Measurements from ENCODE around the gene HABP4. TPM values are rescaled to one million over a fixed set of nuclear protein-coding genes. Genes with fewer than 3 reads are reported as not detected.

The HABP4 gene
- polyA plus RNA-seq, 1 donor: 11.3 TPM

GRCh38 chr9:96478829-96479371, 28.9 kb downstream of the HABP4 start:
- no peak for DNase-seq

GRCh38 chr9:96480736-96481135, 30.8 kb downstream of the HABP4 start:
- DNase-seq: no peak

DNA sequence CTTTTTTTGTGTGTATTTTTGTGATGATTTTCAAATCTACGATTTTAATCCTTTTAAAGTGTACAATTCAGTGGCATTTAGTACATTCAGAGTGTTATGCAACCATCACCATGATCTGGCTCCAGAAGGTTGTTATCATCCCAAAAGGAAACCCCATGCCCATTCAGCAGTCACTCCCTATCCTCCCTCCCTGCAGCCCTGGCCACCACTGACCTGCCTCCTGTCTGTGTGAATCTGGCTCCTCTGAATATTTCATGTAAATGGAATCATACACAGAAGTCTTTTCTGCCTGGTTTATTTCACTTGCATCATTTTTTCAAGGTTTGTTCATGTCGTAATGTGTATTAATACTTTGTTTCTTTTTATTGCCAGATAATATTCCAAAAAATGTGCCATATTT, 32.5 kb downstream of the HABP4 start:
- DNase-seq: no peak

- no peak for DNase-seq
These were observed 33.2 kb downstream of the HABP4 start for GRCh38 chr9:96483197-96483596.

DNA sequence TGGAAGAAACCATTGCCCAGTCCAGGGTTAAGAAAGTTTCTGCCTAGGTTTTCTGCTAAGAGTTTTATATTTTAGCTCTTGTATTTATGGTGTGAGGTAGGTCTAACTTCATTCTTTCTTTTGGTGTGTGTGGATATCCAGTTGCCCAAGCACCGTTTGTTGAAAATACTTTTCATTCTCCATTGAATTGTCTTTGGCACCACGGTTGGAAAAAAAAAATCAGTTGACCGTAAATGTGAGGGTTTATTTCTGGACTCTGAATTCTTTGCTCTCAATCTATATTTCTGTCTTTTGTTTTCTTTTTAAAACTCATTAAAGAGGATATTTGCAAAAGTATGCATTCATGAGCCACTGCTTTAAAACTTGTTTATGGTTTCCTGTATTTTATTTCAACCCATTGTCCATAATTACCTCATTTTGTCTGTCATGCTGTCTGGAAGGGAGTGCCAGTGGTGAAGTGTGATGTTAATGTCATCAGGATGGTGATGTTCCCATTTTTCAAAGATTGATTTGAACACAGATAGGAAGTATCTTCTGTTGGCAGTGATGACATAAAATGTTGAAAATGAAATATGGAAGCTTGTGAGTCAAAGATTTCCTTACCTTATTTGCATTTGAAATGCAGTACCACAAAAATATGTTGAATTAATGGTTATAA, 33.9 kb downstream of the HABP4 start:
- DNase-seq: no peak

GRCh38 chr9:96484521-96484931, 34.6 kb downstream of the HABP4 start:
- DNase-seq: no peak

- no peak for DNase-seq
These were observed 35.3 kb downstream of the HABP4 start for GRCh38 chr9:96485280-96485679.

DNA sequence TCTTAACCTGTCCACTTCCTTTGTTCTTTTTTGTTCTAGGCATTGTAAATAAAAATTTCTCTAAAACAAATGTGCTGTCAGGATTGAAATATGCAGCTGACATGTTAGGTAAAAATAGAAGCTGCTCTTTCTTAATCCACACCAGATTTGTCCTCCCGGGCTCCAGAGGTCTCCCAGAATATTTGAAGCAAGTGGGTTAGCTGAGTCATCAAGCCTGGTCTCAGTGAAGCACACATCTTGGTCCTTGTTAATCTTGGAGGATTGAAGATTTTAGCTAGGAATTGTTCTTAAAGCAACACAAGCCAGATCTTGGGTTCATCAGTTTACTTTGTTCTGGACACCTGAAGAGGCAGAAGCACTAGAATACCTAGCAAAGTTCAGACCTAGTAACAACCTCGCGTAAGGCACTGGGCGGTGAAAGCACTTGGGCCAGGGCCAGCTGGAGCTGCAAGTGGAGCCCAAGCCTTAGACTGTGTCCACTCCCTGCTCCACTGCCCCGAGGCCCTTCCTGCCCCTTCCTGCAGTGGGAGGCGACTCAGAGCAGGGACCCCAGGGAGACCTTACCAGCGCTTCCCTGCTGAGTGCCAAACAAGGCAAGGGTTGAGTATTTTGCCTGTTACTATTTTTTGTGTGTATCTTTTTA, 36.5 kb downstream of the HABP4 start:
- DNase-seq: no peak

GRCh38 chr9:96487029-96487396, 37.0 kb downstream of the HABP4 start:
- DNase-seq: no peak

DNA sequence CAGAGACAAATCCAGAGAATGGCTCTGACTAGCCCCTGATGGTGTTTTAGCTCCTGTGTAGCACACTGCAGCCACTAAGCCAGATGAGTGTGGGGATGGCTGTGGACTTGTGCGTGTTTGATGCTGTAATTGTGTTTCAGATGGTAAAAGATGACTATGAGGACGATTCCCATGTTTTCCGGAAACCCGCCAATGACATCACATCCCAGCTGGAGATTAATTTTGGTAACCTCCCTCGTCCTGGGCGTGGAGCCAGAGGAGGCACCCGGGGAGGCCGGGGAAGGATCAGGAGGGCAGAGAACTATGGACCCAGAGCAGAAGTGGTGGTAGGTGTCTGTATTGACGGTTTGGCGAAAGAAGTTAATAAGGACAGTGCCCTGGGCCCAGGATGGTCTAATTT, 38.0 kb downstream of the HABP4 start:
- DNase-seq: no peak

DNA sequence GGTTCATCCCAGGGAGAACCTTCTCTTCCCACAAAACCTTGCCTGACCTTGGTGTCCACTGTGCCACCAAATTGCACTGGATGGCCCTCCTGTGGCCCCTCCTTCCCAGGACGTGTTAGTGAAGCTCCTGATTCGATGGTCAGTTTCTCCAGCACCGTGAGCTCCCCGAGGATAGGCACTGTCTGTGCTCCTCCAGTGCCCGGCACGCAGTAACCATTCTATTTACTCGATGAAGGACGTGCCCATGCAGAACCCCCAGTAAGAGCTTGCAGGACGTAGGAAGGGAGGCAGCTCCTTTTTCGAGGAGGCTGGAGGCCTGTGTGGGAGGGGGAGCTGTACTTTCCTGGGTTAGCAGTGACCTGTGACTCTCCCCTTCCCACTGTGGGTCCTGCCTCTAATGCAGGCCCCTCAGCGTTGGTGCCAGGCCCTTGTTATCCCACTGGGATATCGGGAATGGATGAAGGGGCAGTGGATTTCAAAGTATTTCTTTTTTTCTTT, 39.6 kb downstream of the HABP4 start:
- DNase-seq: no peak

- DNase-seq: no peak
These were observed 40.6 kb downstream of the HABP4 start for GRCh38 chr9:96490534-96491078.

DNA sequence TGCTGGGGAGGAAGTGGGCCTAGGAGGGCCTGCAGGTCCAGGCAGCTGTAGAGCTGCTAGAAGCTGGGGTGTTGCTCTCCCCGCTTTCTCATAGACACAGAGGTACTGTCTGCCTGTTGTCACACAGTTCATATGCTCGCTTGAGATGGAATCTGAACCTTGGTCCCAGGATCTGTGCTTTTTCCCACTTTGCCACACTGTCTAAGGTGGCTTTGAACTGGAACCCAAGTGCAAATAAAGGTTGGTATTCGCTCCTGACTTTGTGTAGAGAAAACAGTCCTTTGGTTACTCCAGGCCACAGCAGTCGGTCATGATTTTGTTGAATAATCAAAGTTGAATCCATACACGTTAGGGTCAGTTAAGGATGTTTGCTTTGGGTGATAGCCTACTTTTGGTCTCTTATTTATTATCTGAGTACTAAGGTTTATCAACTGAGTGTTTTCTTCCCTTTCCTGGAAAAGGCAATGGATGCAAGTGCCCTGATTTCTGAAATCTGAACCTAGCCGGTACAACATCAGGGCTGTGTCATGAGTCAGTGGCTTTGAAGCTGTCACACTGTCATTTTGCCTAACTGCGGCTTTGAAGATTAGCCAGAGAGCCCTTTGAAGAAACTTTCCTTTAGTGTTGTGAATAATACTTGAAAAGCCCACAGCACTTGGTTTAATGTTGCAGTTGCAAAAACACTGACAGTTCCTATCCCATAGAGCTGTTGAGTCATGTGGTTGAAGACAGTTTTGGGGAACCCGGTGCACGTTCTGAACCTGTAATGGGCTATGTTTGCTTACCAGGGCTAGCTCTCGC, 41.3 kb downstream of the HABP4 start:
- no peak for DNase-seq

DNA sequence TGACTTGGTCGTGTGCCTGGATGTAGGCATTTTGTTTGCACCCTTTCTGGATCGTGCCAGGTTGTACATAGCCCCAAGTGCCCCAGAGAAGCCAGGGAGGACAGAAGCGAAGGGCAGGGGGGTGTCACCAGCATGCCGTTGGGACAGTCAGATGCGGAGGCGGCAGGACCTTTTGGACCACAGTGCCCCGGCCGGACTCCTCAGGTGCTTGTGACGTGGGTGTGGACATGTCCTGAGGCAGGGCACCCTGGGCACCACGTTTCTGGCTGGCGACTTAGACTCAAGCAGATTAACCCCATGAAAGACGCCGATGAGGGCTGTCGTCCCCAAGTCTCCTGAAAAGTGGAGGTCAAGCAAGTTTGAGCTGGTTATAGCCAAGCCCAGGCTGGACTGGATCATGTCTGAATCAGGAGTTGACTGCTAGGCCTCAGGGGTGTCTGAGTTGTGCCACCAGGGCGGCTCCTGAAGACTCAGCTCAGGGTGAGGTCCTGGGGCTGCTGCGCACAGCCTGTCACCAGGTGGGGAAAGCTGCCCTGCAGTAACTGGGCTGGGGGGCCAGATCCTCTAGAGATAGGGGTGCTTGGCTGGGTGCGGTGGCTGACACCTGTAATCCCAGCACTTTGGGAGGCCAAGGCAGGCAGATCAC, 42.0 kb downstream of the HABP4 start:
- no peak for DNase-seq

DNA sequence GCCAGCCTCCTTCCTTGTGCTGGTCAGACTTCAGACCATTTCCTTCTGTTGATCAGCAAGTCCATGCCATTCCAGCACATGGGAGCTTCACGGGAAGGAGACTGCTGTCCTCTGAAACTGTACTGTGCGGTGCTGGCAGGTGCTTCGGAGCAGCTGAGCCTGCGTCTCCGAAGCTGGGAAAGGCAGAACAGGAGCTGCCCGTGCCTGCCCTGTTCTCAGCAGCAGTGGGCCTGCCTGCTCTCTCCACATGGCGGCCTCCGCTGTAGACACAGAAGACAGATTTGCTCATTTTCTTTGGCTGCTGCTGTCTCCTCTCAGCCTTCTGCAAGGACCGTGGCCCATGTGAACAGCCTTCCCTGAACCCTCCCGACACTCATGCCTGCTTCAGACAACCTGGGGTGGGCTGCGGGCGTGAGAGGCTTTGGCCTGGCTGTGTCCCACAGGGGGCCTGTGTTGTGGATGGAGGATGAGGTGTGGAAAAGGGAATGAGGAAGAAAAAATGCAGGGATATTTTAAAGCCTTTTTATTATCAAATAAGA, 43.1 kb downstream of the HABP4 start:
- no peak for DNase-seq

- no peak for DNase-seq
These were observed 43.8 kb downstream of the HABP4 start for GRCh38 chr9:96493757-96494156.

DNA sequence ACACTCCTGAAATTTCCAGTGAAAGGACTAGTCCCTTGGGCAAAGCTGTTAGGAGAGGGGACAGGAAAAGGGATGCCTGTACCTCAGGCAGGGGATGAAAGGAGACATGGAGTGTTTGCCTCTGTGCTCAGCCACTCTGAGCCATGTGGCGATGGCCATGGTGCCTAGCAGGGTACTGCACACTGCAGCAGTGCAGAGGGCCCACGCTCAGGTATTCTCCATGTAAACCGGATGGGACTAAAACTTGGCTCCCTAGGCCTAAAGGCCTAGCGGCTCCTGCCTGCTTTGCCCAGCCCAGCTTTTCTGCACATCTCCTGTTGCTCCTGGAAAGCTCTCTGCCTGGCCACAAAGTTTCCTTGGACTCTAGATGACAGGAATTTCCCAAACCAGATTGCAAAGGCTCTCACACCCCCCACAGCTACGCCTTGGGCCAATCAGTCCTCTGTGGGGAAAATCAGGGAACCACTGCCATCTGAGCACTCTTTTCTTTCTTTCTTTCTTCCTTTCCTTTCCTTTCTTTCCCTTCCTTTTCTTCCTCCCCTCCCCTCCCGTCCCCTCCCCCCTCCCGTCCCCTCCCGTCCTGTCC, 44.3 kb downstream of the HABP4 start:
- no peak for DNase-seq

DNA sequence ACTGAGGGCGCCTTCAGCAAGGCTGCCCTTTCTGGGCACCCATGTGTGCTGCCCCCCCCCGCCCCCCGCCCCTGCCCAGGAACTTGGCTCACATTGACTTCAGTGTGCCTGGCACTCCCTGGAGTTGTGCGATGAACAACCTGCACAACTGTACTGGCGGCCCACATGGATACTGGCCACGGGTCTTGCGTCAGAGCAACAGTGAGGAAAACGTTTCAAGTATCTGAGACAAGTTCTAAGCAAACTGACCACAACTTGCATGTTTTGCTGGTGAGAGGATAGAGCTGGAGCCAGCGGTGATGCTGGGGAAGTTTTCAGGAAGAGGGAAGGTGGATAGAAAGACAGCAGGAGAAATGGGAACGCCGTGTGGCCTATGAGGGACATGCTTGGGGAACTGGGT, 45.4 kb downstream of the HABP4 start:
- DNase-seq: no peak

DNA sequence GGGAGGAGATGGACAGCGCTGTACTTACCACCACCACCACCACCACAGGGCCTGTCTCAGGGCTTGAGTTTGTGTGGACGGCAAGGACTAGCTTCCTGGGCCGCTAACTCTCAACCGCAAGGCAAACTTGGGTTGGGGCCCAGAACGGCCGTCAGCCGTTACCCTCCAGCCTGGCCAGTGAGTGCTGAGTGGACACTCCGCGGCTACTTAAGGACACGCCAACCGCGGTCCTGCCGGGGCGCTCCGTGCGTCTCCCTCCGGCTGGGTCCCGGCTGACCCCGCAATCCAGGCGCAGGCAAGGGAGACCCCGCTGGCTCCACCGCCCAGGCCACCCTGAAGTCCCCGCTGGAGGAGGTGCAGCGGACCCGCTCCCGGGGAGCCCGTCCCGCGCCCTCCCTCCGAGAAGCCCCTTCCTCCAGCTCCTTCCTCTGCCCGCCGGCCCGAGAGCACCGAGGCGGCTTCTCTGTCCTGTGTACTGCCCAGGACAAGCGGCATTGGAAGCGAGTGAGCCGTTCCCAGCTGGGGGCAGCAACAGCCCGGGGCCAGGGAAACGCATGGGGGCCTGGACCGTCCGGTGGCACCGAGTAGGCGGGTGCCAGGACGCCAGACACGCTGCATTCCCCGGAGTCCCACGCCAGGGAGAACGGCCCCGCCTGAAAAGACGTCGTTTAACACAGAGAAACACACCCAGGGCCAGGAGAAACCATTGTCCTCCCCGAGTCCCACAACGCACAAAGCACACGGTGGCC, 46.6 kb downstream of the HABP4 start:
- DNase-seq: no peak

GRCh38 chr9:96497117-96497399, 47.1 kb downstream of the HABP4 start:
- no peak for DNase-seq

DNA sequence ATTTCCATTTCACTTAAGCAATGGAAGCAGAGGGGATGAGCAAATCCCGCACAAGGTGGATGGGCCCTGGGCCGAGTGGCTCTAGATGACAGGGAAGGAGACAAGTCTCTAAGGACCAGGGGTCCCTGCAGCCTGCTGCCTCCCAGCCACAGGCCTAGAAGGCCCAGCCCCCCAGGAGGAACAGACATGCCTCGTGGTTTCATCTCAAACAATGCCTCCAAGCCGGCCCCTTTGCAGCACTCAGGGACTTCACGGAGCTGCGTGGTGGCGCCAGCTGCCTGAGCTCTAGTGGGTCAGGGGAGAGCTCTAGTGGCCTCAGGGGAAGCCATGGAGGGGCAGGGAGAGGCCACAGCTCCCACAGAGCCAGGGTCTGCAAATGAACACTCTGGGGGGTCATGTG, 48.8 kb downstream of the HABP4 start:
- no peak for DNase-seq
